Measurements from ENCODE around the gene MYRFL. TPM values are rescaled to one million over a fixed set of nuclear protein-coding genes. Genes with fewer than 3 reads are reported as not detected.
"Not testable (repeated sequence)": the region's sequence is repeated elsewhere in the genome, so short reads cannot be mapped to it uniquely, and the experiment has no call there.

Gene MYRFL
- total RNA-seq: under 0.01 and 0.18 TPM in 2 replicates

DNA sequence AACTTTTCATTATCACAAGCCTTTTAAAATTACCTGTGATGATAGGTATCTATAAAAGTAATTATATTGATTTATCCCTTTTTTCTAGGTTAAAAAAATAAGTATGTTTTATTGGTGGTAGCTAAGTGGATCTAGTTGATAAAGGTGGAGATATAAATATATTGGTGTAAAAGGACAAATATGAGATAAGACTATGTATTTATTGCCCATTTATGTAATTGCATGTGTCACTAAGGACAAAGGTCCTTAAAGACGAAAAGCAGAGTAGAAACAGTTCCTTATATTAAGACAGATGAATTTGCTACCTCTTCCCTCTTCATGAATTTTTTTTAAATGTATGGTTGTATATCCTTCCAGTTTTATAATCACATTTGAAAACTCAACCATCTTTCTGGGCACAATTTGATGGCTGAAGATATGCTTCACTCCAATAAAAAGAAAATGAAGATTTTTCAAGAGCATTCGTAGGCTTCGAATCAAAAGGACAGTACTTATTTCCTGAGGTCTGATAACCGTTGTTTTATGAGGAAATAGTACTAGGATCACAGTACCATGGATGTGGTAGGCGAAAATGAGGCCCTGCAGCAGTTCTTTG lies at the start of gene MYRFL:
TSS of gene MYRFL (plus strand) at position 262 of the 595 bp plus-strand sequence. CDS start at position 553, 291 bp downstream.
- DNase-seq (ENCODE audit: low read depth, low spot score): no peak

GRCh38 chr12:69779928-69780327 lies 45.1 kb upstream of the MYRFL start:
- DNase-seq (ENCODE audit: low read depth, low spot score): peak; percentile 13

DNA sequence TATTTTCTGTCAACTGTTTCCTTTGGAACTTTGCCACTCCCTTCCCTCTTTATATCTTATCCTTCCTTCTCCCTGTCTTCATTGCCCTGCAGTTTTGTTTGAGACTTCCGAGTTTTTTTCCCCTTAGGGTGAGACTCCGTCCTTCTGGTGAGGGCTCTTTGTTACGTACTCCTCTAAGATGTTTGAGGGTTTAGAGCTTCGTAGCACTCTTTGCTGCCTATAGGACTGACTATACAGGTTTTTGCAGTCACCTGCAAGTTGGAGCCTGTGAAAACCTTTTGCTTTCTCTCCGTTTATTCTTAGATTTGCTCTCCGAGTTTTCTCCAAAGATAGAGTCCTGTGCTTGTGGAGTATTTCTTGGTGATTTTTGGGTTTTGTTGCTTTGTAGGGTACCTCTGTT lies 41.7 kb upstream of the MYRFL start:
- no peak for DNase-seq (ENCODE audit: low read depth, low spot score)

- no peak for DNase-seq (ENCODE audit: low read depth, low spot score)
These were observed 35.7 kb upstream of the MYRFL start for GRCh38 chr12:69789351-69789750.

DNA sequence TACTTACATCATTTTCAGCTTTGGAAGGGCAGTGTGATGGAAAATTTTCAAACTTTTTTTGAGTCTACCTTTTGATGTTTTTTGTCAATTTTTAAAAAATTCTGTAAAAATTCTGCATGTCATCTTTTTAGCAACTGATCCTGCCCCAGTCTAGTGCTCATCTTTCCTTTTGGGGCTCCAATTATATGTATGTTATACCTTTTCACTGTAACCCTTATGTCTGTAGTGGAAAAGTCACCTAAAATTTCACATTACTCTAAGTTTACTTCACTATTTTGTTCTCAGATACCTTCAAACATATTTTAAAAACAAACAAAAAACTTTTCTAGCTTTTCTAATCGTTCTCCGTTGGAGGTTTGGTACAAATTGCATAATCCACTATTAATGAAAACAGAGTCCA lies 32.5 kb upstream of the MYRFL start:
- no peak for DNase-seq (ENCODE audit: low read depth, low spot score)

DNA sequence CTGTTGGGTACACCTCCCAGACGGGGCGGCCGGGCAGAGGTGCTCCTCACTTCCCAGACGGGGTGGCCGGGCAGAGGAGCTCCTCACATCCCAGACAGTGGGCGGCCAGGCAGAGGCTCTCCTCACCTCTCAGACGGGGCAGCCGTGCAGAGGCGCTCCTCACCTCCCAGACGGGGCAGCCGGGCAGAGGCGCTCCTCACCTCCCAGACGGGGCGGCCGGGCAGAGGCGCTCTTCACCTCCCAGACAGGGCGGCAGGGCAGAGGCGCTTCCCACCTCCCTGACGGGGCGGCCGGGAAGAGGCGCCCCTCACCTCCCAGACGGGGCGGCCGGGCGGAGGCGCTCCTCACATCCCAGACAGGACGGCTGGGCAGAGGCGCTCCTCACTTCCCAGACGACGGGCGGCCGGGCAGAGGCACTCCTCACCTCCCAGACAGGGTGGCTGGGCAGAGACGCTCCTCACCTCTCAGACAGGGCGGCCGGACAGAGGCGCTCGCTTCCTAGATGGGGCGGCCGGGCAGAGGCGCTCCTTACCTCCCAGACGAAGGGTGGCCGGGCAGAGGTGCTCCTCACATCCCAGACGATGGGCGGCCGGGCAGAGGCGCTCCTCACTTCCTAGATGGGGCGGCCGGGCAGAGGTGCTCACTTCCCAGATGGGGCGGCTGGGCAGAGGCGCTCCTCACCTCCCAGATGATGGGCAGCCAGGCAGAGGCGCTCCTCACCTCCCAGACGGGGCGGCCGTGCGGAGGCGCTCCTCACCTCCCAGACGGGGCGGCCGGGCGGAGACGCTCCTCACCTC lies 17.7 kb upstream of the MYRFL start:
- not testable (repeated sequence) for DNase-seq (ENCODE audit: low read depth, low spot score)

GRCh38 chr12:69810870-69811498 lies 14.0 kb upstream of the MYRFL start:
- no peak for DNase-seq (ENCODE audit: low read depth, low spot score)

DNA sequence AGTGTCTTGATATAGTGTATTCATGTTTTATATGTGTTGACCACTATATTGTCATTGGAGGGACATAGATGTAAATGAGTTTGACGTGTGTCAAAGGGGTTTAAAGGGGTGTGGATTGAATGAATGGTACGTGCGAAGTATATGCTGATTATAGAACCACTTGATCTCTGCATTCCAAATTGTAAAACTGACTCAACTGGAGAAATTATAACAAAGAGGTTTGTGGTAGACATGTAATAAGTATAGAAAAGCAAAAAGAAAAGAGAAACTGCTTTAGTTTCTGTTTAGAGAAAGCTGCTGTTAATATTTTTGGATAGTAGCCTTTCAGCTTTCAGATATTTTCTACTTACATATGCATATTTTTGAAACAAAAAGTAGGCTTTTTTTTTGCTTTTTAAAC lies 8.9 kb upstream of the MYRFL start:
- DNase-seq (ENCODE audit: low read depth, low spot score): no peak

DNA sequence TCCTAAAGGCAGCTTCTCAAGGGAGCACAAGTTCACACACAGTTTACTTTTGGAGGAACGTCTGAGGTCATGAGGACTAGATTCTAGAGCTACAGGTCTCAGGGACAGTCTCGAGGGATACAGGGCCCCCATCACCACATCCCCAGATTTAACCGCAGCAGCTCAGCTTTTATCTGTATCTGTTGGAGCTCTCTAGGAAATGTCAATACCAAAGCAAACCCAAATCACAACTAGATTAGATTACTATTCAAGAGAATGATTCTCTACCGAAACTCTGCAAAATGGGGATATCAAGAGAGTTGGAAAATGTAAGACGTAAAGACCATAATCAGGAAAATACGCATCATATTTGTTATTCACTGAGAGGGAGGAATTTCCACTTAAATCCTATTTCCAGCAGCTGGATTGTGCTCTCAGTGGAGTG lies 4.0 kb upstream of the MYRFL start:
- DNase-seq (ENCODE audit: low read depth, low spot score): no peak

- DNase-seq (ENCODE audit: low read depth, low spot score): peak; percentile 67
These were observed 3.4 kb upstream of the MYRFL start for GRCh38 chr12:69821456-69822159.

DNA sequence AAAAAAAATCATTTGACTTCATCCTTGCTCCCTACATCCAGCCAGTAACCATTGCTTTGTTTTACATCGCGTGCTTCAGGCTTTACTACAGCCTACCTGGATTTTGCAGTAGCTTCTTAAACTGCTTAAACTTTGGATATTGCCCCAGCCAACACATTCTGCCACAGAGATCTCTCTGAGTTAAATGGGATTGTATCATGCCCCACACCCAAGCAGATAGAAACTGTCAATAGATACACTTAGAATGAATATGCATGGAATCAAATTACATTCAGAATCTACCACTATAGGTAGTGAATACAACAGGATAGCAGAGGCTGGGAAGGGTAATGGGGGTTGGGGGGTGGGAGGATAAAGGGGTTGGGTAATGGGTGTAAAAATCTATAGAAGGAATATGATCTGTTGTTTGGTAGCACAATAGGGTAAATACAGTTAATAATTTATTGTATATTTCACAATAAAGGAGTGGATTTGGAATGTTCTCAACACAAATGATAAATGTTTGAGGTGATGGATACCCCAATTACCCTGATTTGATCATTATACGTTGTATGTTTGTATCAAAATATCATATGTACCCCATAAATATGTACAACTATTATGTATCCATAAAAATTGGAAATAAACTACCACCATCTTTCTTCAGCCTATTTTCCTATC lies 2.7 kb upstream of the MYRFL start:
- no peak for DNase-seq (ENCODE audit: low read depth, low spot score)

DNA sequence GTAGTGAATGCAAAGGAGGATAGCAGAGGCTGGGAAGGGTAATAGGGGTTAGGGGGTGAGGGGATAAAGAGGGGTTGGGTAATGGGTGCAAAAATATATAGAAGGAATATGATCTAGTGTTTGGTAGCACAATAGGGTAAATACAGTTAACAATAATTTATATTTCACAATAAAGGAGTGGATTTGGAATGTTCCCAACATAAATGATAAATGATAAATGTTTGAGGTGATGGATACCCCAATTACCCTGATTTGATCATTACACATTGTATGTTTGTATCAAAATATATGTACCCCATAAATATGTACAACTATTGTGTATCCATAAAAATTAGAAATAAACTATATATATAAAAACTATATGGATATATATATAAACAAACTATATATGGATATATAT lies 999 bp upstream of the MYRFL start:
- DNase-seq (ENCODE audit: low read depth, low spot score): no peak

- DNase-seq (ENCODE audit: low read depth, low spot score): no peak
These were observed 3.9 kb downstream of the MYRFL start for GRCh38 chr12:69828897-69829296.

- no peak for DNase-seq (ENCODE audit: low read depth, low spot score)
These were observed 8.7 kb downstream of the MYRFL start for GRCh38 chr12:69833696-69834095.

DNA sequence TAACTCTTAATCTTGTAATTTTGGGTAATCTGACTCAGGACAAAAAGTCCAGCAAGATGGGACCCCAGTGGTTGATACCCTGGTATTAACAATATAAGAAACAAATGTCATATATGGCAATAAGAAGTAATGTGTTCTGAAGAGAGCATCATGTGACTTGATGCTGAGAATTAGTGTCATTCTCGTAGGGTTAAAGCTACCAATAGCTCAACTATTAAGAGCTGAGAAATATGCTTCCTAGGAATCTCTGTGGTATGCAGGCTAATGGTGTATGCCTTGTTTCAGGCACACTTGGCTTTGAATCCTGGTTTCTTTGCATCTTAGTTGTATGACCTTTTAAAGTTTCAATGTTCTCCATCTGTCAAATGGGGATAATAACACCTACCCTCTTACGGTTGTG lies 9.1 kb downstream of the MYRFL start:
- DNase-seq (ENCODE audit: low read depth, low spot score): no peak

- DNase-seq (ENCODE audit: low read depth, low spot score): no peak
These were observed 9.5 kb downstream of the MYRFL start for GRCh38 chr12:69834576-69834975.

GRCh38 chr12:69835081-69835480 lies 10.1 kb downstream of the MYRFL start:
- no peak for DNase-seq (ENCODE audit: low read depth, low spot score)

DNA sequence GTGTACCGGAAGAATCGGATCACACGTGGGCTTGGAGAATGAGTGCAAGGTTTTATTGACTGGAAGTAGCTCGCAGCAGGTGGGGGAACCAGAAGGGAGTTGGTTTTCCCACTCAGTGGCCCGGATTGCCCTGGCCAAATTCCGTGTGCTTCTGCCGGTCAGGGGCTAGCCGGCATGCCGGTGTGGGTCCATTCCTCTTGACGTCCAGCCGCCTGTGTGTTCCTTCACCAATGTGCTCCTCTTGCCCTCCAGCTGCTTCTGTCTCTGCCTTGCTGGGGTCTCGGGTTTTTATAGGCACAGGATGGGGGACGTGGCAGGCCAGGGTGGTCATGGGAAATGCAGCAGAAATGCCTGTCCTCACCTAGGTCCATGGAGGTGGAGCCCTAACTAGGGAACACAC lies 11.0 kb downstream of the MYRFL start:
- no peak for DNase-seq (ENCODE audit: low read depth, low spot score)

GRCh38 chr12:69837191-69837590 lies 12.2 kb downstream of the MYRFL start:
- DNase-seq (ENCODE audit: low read depth, low spot score): no peak

GRCh38 chr12:69837657-69838415 lies 12.8 kb downstream of the MYRFL start:
- peak; percentile 75 for DNase-seq (ENCODE audit: low read depth, low spot score)

GRCh38 chr12:69840727-69841126 lies 15.7 kb downstream of the MYRFL start:
- peak; percentile 29 for DNase-seq (ENCODE audit: low read depth, low spot score)

Measured in pulmonary artery endothelial cell (primary cell).